Activated T-cell treated with anti-CD3 and anti-CD28 coated beads, Interleukin-2, amount 50 U/mL, for 24 hours (primary cell): ENCODE measurements around the gene GNG2.

Experiments
- DNase-seq: peaks from one replicate; pipeline ENCODE4 v3.0.0-alpha.2; 2020
- H3K27ac Mint-ChIP-seq: 2 replicates; pipeline ENCODE4 v1.8.0; 2020; ENCODE audit warnings: mild to moderate bottlenecking, mixed read lengths
- H3K27me3 Mint-ChIP-seq: 2 replicates; pipeline ENCODE4 v1.8.0; 2020; ENCODE audit warnings: mixed read lengths
- H3K36me3 Mint-ChIP-seq: 2 replicates; pipeline ENCODE4 v1.8.0; 2020; ENCODE audit warnings: low read depth, mixed read lengths
- H3K4me1 Mint-ChIP-seq: 2 replicates; pipeline ENCODE4 v1.8.0; 2020; ENCODE audit warnings: low read depth, mixed read lengths
- H3K4me3 Mint-ChIP-seq: 2 replicates; pipeline ENCODE4 v1.8.0; 2020; ENCODE audit warnings: mild to moderate bottlenecking, moderate library complexity, mixed read lengths
- H3K9me3 Mint-ChIP-seq: 2 replicates; pipeline ENCODE4 v1.8.0; 2020; ENCODE audit warnings: mixed read lengths

GNG2 gene

DNA sequence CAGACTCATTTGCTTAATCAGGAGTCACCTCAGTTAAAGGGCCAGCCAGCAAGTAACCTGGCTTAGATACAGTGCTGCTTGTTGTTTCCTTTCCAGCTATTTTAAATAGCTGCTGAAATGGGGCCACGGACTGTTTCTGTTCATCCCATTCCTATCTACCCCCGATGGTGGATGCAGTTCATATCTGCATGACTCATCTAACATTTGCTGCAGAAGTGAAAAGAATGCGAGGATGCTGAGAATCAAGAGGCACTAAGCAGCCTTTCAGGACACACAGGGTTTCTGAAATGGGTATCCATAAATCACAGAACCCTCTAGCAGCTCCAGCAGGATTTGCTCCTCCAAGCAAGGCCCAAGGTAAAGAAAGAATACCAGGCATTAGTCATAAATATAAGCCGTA lies 68.8 kb downstream of the GNG2 start:
- Mint-ChIP-seq H3K9me3 (peaks cover 5% of the 10 kb centered on the region), H3K4me3 (no peak overlapping the region), H3K4me1 (peaks cover 70% of the 10 kb centered on the region), H3K36me3 (peaks cover 77% of the 10 kb centered on the region), H3K27ac (no peak overlapping the region), H3K27me3 (no peaks in the 10 kb centered on the region)
- no peak for DNase-seq

DNA sequence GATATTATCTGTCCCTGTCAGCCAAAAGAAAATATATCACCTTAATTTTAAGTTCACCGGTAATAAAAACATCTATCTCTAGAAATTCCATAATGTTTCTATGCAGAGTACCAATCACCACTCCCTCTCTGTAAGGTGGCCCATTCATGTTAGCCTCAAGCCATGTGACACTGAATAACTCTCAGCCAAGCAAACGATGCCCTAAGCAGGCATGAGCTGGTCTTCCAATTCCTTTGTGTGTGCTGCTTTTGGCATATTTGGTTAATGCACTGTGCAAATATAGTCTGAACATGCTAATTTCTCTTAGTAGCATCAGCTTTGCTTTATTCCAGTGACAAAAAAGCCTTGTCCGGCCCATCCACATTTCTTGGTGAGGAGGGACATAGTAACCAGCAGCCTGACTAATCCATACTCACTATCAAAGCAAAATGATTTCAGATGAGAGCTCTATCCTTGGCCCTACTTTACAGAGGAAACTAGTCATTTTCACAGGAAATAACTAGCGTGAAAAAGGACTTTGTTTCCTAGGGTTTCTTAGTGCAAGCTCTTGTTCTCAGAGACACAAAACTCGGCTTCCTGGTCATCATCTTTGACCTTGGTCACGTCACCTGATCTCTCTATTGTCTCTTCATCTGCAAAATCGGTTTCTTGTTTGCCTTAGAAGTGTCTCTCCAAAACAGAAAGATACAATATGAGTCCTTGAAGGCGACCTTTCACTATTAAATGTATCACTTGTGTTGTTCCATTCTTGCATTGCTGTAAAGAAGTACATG lies 69.7 kb downstream of the GNG2 start:
- H3K4me3 Mint-ChIP-seq: no peak overlapping the region
- peak overlapping the region; percentile 88 for H3K27ac Mint-ChIP-seq
- H3K9me3 Mint-ChIP-seq: peaks cover 5% of the 10 kb centered on the region
- peaks cover 70% of the 10 kb centered on the region for H3K4me1 Mint-ChIP-seq
- DNase-seq: no peak
- H3K36me3 Mint-ChIP-seq: peaks cover 78% of the 10 kb centered on the region
- H3K27me3 Mint-ChIP-seq: no peaks in the 10 kb centered on the region

- peaks cover 5% of the 10 kb centered on the region for H3K9me3 Mint-ChIP-seq
- no peak overlapping the region for H3K4me3 Mint-ChIP-seq
- H3K4me1 Mint-ChIP-seq: peaks cover 77% of the 10 kb centered on the region
- H3K27ac Mint-ChIP-seq: peak overlapping the region; percentile 88
- peaks cover 76% of the 10 kb centered on the region for H3K36me3 Mint-ChIP-seq
- no peak for DNase-seq
- H3K27me3 Mint-ChIP-seq: no peaks in the 10 kb centered on the region
Measured at GRCh38 chr14:51931308-51931707, 70.9 kb downstream of the GNG2 start.

- Mint-ChIP-seq H3K36me3 (peaks cover 64% of the 10 kb centered on the region), H3K4me1 (peaks cover 74% of the 10 kb centered on the region), H3K4me3 (no peak overlapping the region), H3K27me3 (no peaks in the 10 kb centered on the region), H3K27ac (peak overlapping the region; percentile 1), H3K9me3 (peaks cover 5% of the 10 kb centered on the region)
- DNase-seq: no peak
Measured at GRCh38 chr14:51933191-51933590, 72.8 kb downstream of the GNG2 start.

- no peaks in the 10 kb centered on the region for H3K27me3 Mint-ChIP-seq
- peaks cover 69% of the 10 kb centered on the region for H3K36me3 Mint-ChIP-seq
- no peak overlapping the region for H3K27ac Mint-ChIP-seq
- peaks cover 75% of the 10 kb centered on the region for H3K4me1 Mint-ChIP-seq
- DNase-seq: no peak
- peaks cover 3% of the 10 kb centered on the region for H3K9me3 Mint-ChIP-seq
- no peak overlapping the region for H3K4me3 Mint-ChIP-seq
Measured at GRCh38 chr14:51938137-51938536, 77.7 kb downstream of the GNG2 start.

- no peaks in the 10 kb centered on the region for H3K27me3 Mint-ChIP-seq
- H3K4me3 Mint-ChIP-seq: no peak overlapping the region
- peaks cover 72% of the 10 kb centered on the region for H3K4me1 Mint-ChIP-seq
- DNase-seq: no peak
- H3K27ac Mint-ChIP-seq: no peak overlapping the region
- H3K9me3 Mint-ChIP-seq: peaks cover 7% of the 10 kb centered on the region
- peaks cover 68% of the 10 kb centered on the region for H3K36me3 Mint-ChIP-seq
Measured at GRCh38 chr14:51938821-51939220, 78.4 kb downstream of the GNG2 start.

GRCh38 chr14:51939226-51939625 lies 78.8 kb downstream of the GNG2 start:
- Mint-ChIP-seq H3K9me3 (peaks cover 9% of the 10 kb centered on the region), H3K27me3 (no peaks in the 10 kb centered on the region), H3K4me1 (peaks cover 70% of the 10 kb centered on the region), H3K36me3 (peaks cover 68% of the 10 kb centered on the region), H3K27ac (peak overlapping the region; percentile 81), H3K4me3 (no peak overlapping the region)
- no peak for DNase-seq

GRCh38 chr14:51939755-51940301 lies 79.4 kb downstream of the GNG2 start:
- H3K9me3 Mint-ChIP-seq: peaks cover 9% of the 10 kb centered on the region
- H3K27me3 Mint-ChIP-seq: no peaks in the 10 kb centered on the region
- no peak overlapping the region for H3K4me3 Mint-ChIP-seq
- H3K27ac Mint-ChIP-seq: peak overlapping the region; percentile 81
- peaks cover 65% of the 10 kb centered on the region for H3K4me1 Mint-ChIP-seq
- no peak for DNase-seq
- peaks cover 68% of the 10 kb centered on the region for H3K36me3 Mint-ChIP-seq

GRCh38 chr14:51942971-51943370 lies 82.6 kb downstream of the GNG2 start:
- Mint-ChIP-seq H3K9me3 (peaks cover 21% of the 10 kb centered on the region), H3K4me1 (peaks cover 66% of the 10 kb centered on the region), H3K4me3 (no peak overlapping the region), H3K36me3 (peaks cover 86% of the 10 kb centered on the region), H3K27me3 (no peaks in the 10 kb centered on the region), H3K27ac (peak overlapping the region; percentile 69)
- no peak for DNase-seq

GRCh38 chr14:51950007-51950406 lies 89.6 kb downstream of the GNG2 start:
- H3K27ac Mint-ChIP-seq: no peak overlapping the region
- peaks cover 12% of the 10 kb centered on the region for H3K9me3 Mint-ChIP-seq
- no peak for DNase-seq
- H3K4me3 Mint-ChIP-seq: no peak overlapping the region
- H3K27me3 Mint-ChIP-seq: no peaks in the 10 kb centered on the region
- H3K36me3 Mint-ChIP-seq: peaks cover 80% of the 10 kb centered on the region
- H3K4me1 Mint-ChIP-seq: peaks cover 29% of the 10 kb centered on the region

- Mint-ChIP-seq H3K9me3 (peaks cover 6% of the 10 kb centered on the region), H3K27ac (no peak overlapping the region), H3K36me3 (peaks cover 81% of the 10 kb centered on the region), H3K4me1 (peaks cover 19% of the 10 kb centered on the region), H3K4me3 (no peak overlapping the region), H3K27me3 (no peaks in the 10 kb centered on the region)
- DNase-seq: no peak
Measured at GRCh38 chr14:51951656-51952055, 91.2 kb downstream of the GNG2 start.

- Mint-ChIP-seq H3K9me3 (peaks cover 19% of the 10 kb centered on the region), H3K4me3 (no peak overlapping the region), H3K4me1 (peaks cover 21% of the 10 kb centered on the region), H3K27ac (no peak overlapping the region), H3K36me3 (peaks cover 94% of the 10 kb centered on the region), H3K27me3 (no peaks in the 10 kb centered on the region)
- DNase-seq: no peak
Measured at GRCh38 chr14:51954031-51954430, 93.6 kb downstream of the GNG2 start.

GRCh38 chr14:51954657-51955056 lies 94.2 kb downstream of the GNG2 start:
- peaks cover 23% of the 10 kb centered on the region for H3K4me1 Mint-ChIP-seq
- H3K27me3 Mint-ChIP-seq: no peaks in the 10 kb centered on the region
- H3K4me3 Mint-ChIP-seq: no peak overlapping the region
- peaks cover 97% of the 10 kb centered on the region for H3K36me3 Mint-ChIP-seq
- H3K9me3 Mint-ChIP-seq: peaks cover 26% of the 10 kb centered on the region
- DNase-seq: no peak
- H3K27ac Mint-ChIP-seq: no peak overlapping the region

GRCh38 chr14:51957950-51958349 lies 97.5 kb downstream of the GNG2 start:
- Mint-ChIP-seq H3K27me3 (no peaks in the 10 kb centered on the region), H3K4me3 (no peak overlapping the region), H3K4me1 (peaks cover 44% of the 10 kb centered on the region), H3K27ac (no peak overlapping the region), H3K9me3 (peaks cover 32% of the 10 kb centered on the region), H3K36me3 (peaks cover 87% of the 10 kb centered on the region)
- no peak for DNase-seq

DNA sequence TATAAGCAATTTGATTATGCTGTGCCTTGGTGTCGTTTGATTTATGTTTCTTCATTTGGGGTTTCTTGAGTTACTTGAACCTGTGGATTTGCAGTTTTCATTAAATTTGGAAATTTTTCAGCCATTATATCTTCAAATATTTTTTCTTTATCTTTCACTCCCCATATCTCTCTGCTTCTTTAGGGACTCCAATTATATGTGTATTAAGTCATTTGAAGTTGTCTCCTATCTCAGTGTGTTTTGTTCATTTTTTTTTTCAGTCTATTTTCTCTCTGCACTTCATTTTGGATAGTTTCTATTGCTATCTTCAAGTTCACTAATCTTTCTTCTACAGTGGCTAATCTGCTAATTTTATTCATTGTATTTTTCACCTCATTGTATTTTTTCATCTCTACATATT lies 99.5 kb downstream of the GNG2 start:
- Mint-ChIP-seq H3K36me3 (peaks cover 86% of the 10 kb centered on the region), H3K9me3 (peaks cover 32% of the 10 kb centered on the region), H3K27ac (no peak overlapping the region), H3K27me3 (no peaks in the 10 kb centered on the region), H3K4me3 (no peak overlapping the region), H3K4me1 (peaks cover 51% of the 10 kb centered on the region)
- no peak for DNase-seq
